ENCODE data around the gene SLC7A6OS. TPM values are rescaled to one million over a fixed set of nuclear protein-coding genes. Genes with fewer than 3 reads are reported as not detected.

Gene SLC7A6OS
- total and polyA plus RNA-seq, 5 donors = 7.9 to 13.4 (median 11.5) TPM

DNA sequence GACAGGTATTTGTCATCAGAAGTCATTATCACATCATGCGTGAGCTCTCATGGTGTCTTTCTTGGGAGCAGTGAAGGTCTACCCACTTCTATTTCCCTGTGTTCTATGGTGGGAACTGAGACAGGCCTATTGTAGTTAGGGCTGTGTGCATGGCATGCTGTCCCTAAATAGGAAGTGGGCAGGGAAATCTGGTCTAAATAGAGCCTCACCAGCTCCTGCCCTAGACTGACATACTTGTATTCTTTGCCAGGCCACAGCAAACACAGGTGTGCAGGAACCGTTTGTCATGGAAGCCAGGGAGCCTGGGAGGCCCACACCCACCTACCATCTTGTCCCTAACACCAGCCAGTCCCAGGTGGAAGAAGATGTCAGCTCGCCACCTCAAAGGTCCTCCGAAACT lies 36.3 kb downstream of the SLC7A6OS start:
- H3K27ac ChIP-seq (ENCODE audit: low read length) = peak overlapping the region; percentile 38
- WGBS = 88% methylated on average over 4 of the region's 4 CpGs
- H3K4me3 ChIP-seq (ENCODE audit: low read length) = no peak overlapping the region
- no peaks in the 10 kb centered on the region for H3K9me3 ChIP-seq (ENCODE audit: control insufficient read depth, low read length)
- DNase-seq = no peak
- ATAC-seq = no peak
- H3K4me1 ChIP-seq (ENCODE audit: control insufficient read depth, insufficient read depth, low read length) = peaks cover 19% of the 10 kb centered on the region
- no peaks in the 10 kb centered on the region for H3K27me3 ChIP-seq (ENCODE audit: control insufficient read depth, insufficient read depth)
- intact Hi-C loops (cut with DNase I) = no loop called here

DNA sequence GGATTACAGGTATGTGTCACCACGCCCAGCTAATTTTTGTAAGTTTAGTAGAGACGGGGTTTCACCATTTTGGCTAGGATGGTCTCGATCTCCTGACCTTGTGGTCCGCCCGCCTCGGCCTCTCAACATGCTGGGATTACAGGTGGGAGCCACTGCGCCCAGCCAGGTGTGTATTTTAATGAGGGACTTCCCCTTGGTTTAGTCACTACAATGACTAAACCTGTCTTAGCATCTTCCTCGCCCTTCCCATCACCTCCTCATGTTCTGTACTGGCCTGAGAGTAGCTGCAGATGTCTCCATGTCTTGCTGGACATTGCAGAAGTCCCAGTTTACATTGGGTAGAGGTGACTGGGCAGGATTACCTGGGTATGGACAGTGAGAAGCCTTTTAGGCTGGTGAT lies 36.9 kb downstream of the SLC7A6OS start:
- Histone ChIP-seq H3K4me1 (ENCODE audit: control insufficient read depth, insufficient read depth, low read length) (peaks cover 19% of the 10 kb centered on the region), H3K4me3 (ENCODE audit: low read length) (no peak overlapping the region), H3K9me3 (ENCODE audit: control insufficient read depth, low read length) (no peaks in the 10 kb centered on the region), H3K27me3 (ENCODE audit: control insufficient read depth, insufficient read depth) (no peaks in the 10 kb centered on the region), H3K27ac (ENCODE audit: low read length) (peak overlapping the region; percentile 38)
- 94% methylated on average over 8 of the region's 8 CpGs for WGBS
- DNase-seq = no peak
- intact Hi-C loops (cut with DNase I) = no loop called here
- ATAC-seq = no peak

DNA sequence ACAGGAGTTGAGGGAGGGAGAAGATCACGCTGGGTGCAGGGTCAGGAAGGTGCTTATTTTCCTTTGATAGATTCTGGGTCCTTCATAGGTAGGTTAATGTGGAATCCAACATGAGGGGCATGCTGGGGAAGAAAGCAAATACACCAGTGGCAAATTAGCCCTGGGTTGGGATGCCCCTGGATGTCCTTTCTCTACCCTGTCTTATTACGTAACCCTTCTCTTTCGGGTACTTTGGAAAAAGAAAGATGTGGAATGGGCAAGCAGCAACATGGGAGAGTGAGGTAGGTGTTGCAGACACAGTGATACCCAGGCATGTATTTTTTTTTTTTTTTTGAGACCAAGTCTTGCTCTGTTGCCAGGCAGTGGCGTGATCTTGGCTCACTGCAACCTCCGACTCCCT lies 37.3 kb downstream of the SLC7A6OS start:
- intact Hi-C loops (cut with DNase I) = no loop called here
- peaks cover 19% of the 10 kb centered on the region for H3K4me1 ChIP-seq (ENCODE audit: control insufficient read depth, insufficient read depth, low read length)
- no peaks in the 10 kb centered on the region for H3K27me3 ChIP-seq (ENCODE audit: control insufficient read depth, insufficient read depth)
- H3K27ac ChIP-seq (ENCODE audit: low read length) = peak overlapping the region; percentile 7
- 93% methylated on average over 5 of the region's 5 CpGs for WGBS
- DNase-seq (no peak), ATAC-seq (no peak)
- no peak overlapping the region for H3K4me3 ChIP-seq (ENCODE audit: low read length)
- H3K9me3 ChIP-seq (ENCODE audit: control insufficient read depth, low read length) = no peaks in the 10 kb centered on the region

DNA sequence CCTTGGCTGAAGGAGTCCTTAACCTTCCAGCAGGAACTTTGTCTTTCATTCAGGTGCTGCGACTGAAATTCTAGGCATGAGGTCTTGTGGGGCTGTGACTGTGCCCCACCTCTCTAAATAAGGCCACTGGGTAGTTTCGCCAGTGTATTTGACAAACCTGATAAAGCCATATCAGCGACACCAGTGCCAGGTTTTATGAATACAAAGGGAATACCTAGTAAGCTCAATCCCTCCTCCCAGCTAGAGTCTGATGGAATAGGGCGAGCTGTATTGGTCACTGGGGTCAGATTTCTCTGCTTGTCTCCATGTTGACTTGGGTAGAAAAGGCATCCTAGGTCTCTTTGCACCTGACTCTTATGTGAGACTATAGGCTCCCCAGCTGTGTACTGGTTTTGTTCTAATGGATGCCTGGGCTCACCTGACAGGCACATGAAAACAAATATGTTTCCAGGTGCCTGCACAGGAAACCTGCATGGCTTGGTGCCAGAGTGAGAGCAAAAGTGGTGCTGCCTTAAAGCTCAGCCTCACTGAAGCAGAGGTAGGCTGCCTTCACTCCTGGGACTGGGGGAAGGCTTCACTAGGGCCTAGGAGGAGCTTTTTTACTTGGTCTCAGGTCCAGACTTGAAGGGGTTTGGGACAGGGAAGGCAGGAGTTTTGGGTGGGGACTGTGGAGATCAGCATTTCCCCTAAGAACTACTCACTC lies 38.1 kb downstream of the SLC7A6OS start:
- no peak overlapping the region for H3K4me3 ChIP-seq (ENCODE audit: low read length)
- intact Hi-C loops (cut with DNase I) = no loop called here
- ATAC-seq (no peak), DNase-seq (no peak)
- peak overlapping the region; percentile 7 for H3K27ac ChIP-seq (ENCODE audit: low read length)
- H3K27me3 ChIP-seq (ENCODE audit: control insufficient read depth, insufficient read depth) = no peaks in the 10 kb centered on the region
- H3K9me3 ChIP-seq (ENCODE audit: control insufficient read depth, low read length) = no peaks in the 10 kb centered on the region
- H3K4me1 ChIP-seq (ENCODE audit: control insufficient read depth, insufficient read depth, low read length) = peaks cover 19% of the 10 kb centered on the region
- WGBS = 76% methylated on average over 4 of the region's 4 CpGs

DNA sequence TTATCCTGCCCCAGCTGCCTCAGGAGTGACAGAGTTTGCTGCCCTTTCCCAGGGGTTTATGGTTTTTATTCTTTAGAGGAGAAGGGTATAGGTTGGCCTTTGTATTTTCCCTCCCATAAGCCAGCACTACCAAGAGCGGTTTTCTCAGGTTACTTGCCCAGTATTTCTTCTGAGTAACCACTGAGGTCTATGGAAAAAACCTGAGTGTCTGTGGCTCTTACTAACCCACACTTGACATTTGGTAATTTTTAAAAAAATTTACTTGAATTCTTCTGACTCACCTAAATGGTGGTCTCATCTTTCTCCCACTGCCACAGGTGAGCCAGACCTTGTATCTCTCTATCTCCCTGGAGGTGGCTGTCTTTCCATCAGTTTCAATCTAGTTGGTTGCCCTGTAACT lies 40.4 kb downstream of the SLC7A6OS start:
- DNase-seq (no peak), ATAC-seq (no peak)
- H3K27ac ChIP-seq (ENCODE audit: low read length) = no peak overlapping the region
- no peak overlapping the region for H3K4me3 ChIP-seq (ENCODE audit: low read length)
- WGBS = 0% methylated on average over 1 of the region's 1 CpG
- no peaks in the 10 kb centered on the region for H3K27me3 ChIP-seq (ENCODE audit: control insufficient read depth, insufficient read depth)
- H3K4me1 ChIP-seq (ENCODE audit: control insufficient read depth, insufficient read depth, low read length) = peaks cover 19% of the 10 kb centered on the region
- intact Hi-C loops (cut with DNase I) = no loop called here
- no peaks in the 10 kb centered on the region for H3K9me3 ChIP-seq (ENCODE audit: control insufficient read depth, low read length)

DNA sequence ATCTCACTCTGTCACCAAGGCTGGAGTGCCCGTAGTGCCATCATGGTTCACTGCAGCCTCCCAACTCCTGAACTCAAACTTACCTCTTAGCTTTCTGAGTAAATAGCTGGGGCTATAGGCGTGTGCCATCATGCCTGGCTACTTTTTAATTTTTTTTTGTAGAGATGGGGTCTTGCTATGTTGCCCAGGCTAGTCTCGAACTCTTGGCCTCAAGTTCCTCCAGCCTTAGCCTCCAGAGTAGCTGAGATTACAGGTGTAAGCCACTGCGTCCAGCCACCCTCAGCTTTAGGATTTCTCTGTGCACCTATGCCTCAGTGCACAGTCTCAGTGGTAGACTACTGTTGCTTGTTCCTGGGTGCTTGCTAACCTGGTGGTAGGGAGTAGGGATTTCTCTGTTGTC lies 41.0 kb downstream of the SLC7A6OS start:
- DNase-seq (no peak), ATAC-seq (no peak)
- WGBS = 95% methylated on average over 4 of the region's 4 CpGs
- Histone ChIP-seq H3K9me3 (ENCODE audit: control insufficient read depth, low read length) (no peaks in the 10 kb centered on the region), H3K27ac (ENCODE audit: low read length) (no peak overlapping the region), H3K27me3 (ENCODE audit: control insufficient read depth, insufficient read depth) (no peaks in the 10 kb centered on the region), H3K4me1 (ENCODE audit: control insufficient read depth, insufficient read depth, low read length) (peaks cover 19% of the 10 kb centered on the region), H3K4me3 (ENCODE audit: low read length) (no peak overlapping the region)
- intact Hi-C loops (cut with DNase I) = no loop called here

DNA sequence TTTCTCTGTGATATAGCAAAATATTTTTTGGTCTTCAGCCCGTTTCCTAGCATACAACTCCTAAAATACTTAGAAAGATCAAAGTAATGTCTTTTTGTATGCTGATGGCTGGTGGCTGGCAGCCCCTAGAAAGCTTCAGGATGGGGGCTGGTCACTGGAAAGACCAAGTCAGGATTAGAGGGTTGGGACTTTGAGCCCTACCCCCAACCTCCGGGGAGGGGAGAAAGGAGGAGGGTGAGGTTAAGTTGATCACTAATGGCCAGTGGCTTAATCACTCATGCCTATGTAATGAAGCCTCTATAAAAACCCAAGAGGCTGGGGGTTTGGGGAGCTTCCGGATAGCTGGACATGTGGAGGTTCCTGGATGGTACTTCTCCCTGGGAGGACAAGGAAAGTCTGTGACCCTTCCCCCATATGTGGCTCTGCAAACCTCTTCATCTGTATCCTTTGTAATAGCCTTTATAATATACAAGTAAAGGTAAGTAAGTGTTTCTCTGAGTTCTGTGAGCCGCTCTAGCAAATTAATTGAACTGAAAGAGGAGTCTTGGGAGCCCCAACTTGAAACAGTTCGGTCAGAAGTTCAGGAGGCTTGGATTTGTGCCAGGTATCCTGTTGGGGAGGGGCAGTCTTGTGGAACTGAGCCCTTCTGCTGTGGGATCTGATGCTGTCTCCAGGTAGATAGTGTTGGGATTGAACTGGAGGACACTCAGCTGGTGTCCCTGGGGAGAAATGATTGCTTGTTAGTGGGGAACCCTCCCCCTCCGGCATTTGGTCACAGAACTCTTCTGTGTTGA lies 42.9 kb downstream of the SLC7A6OS start:
- intact Hi-C loops (cut with DNase I) = no loop called here
- ATAC-seq (no peak), DNase-seq (no peak)
- 69% methylated on average over 6 of the region's 6 CpGs for WGBS
- Histone ChIP-seq H3K27ac (ENCODE audit: low read length) (peak overlapping the region; percentile 30), H3K27me3 (ENCODE audit: control insufficient read depth, insufficient read depth) (no peaks in the 10 kb centered on the region), H3K4me1 (ENCODE audit: control insufficient read depth, insufficient read depth, low read length) (peaks cover 12% of the 10 kb centered on the region), H3K4me3 (ENCODE audit: low read length) (no peak overlapping the region), H3K9me3 (ENCODE audit: control insufficient read depth, low read length) (no peaks in the 10 kb centered on the region)

DNA sequence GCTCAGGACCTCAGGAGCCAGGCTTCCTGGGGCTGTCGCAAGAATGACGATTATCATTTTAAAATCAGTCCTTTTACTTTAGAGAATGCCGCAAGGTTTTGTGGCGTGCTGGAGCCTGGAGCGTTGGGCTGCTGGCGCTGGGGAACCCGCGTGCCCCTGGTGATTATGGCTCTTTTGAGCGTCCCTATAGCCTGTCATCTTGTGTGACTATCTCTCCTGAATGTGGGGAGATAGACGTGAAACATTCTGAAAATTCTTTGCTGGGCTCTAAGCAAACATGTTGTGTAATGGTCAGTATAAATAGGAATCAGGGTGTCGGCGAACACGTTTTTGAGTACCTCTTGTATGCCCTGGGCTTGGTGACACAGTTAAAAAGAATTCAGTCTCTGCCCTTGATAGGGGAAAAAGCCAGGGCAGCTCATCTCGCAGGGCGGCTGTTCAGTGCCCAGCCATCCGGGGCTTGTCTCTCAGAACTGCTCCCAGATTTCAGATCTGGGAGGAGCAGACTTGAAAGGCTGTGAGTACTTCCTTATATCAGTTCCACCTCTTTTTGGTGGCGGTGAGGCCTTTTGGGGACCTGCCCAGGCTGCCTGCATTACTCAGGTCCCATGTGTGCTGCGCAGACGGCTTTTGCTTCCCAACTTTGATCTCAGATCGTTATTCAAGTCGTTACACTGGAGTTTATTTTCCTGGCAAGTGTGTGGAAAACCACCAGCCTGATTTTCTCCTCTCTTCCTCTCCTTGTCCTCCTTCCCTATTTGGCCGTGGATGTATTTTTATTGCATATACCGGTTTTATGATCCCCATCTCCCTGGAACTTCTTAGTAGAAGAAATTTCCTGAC lies 45.4 kb downstream of the SLC7A6OS start:
- 5% methylated on average over 23 of the region's 23 CpGs for WGBS
- intact Hi-C loops (cut with DNase I) = no loop called here

DNA sequence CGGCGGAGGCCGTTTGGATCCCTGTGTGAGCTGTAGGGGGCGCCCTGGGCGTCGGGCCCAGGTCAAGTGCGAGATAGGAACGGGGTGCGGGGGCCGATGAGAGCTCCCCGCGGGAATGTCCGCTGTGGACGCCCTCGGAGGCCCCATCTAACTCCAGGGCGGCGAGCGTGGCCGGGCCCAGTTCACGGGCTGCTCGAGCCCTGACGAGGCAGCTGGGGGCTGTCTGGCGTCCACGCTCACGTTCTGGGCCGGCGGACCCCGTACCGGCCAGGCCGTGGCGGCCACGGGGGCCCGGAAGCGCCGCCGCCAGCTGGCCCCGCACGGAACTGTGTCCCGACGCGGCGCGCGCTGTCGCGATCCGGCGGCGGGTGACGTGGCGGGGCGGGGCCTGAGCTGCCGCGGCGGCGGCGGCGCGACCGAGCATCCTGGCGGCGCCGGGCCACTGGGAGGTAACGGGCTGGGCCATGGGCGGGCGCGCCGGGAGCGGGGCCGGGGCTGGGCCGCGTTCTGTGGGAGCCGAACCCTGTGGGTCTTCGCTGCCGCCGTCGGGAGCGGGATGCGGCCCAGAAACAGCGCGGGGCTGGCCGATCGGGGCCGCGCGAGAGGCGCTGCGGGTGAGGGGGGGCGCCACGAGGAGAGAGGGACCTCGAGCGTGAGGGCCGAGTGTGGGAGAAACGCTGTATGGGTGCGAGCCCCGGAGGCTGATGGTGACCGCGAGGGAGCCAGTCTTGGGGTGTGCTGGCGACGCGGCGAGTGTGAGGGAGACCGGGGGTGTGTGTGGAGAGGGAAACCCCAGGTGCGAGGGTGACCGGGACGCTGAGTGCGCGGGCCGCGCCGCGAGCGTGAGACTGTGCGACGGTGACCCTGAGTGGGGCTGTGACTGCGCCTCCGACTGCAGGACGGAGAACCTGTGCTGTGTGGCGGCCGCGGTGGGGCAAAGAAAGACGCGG lies 46.3 kb downstream of the SLC7A6OS start, which contains the start of gene SLC7A6:
Gene SLC7A6 (plus strand): TSS at position 399 of the 950 bp plus-strand sequence. CDS start 10,201 bp downstream, outside the sequence.
- WGBS = under 1% methylated on average over 123 of the region's 123 CpGs
- ATAC-seq (peak; percentile 82), DNase-seq (peak; percentile 81 to 91 (median 91))
- Histone ChIP-seq H3K9me3 (ENCODE audit: control insufficient read depth, low read length) (no peaks in the 10 kb centered on the region), H3K27ac (ENCODE audit: low read length) (peak within 1 kb of the TSS; percentile 87), H3K4me3 (ENCODE audit: low read length) (peak within 1 kb of the TSS; percentile 70), H3K27me3 (ENCODE audit: control insufficient read depth, insufficient read depth) (no peaks in the 10 kb centered on the region), H3K4me1 (ENCODE audit: control insufficient read depth, insufficient read depth, low read length) (no peaks in the 10 kb centered on the region)
- intact Hi-C loops (cut with DNase I) = loop anchor here (5.0 kb wide), 2 partner anchors 48 to 63 kb away; partner anchors contain the start of genes PRMT7 (in 3 of the 4) and SLC7A6OS (in 3 of the 4)

More for the DNA sequence above, 45.4 kb downstream of the SLC7A6OS start:
- DNase-seq = peak; percentile 59 to 80 (median 76)
- H3K27ac ChIP-seq (ENCODE audit: low read length) = peak overlapping the region; percentile 87
- H3K4me1 ChIP-seq (ENCODE audit: control insufficient read depth, insufficient read depth, low read length) = peaks cover 3% of the 10 kb centered on the region
- no peaks in the 10 kb centered on the region for H3K9me3 ChIP-seq (ENCODE audit: control insufficient read depth, low read length)
- H3K27me3 ChIP-seq (ENCODE audit: control insufficient read depth, insufficient read depth) = no peaks in the 10 kb centered on the region
- ATAC-seq = peak; percentile 74 to 77
- peak overlapping the region; percentile 70 for H3K4me3 ChIP-seq (ENCODE audit: low read length)
